RPMI7951 (cell line): ENCODE data around the gene PPARD. TPM values are rescaled to one million over a fixed set of nuclear protein-coding genes. Genes with fewer than 3 reads are reported as not detected.

Source experiments
- DNase-seq: peaks from one replicate; pipeline ENCODE4 v3.0.0-alpha.2; 2012; ENCODE audit warnings: low read depth
- total RNA-seq: library from RNA; depleted of rRNA; stranded (reverse); fragments of >200 nt; shearing (Covaris generic); gene quantifications from 2 replicates; pipeline ENCODE4 v1.2.3, GENCODE V29; 2014; rRNA removed

The PPARD gene
- total RNA-seq, 1 experiment from 2014 or later: 9.0 TPM

DNA sequence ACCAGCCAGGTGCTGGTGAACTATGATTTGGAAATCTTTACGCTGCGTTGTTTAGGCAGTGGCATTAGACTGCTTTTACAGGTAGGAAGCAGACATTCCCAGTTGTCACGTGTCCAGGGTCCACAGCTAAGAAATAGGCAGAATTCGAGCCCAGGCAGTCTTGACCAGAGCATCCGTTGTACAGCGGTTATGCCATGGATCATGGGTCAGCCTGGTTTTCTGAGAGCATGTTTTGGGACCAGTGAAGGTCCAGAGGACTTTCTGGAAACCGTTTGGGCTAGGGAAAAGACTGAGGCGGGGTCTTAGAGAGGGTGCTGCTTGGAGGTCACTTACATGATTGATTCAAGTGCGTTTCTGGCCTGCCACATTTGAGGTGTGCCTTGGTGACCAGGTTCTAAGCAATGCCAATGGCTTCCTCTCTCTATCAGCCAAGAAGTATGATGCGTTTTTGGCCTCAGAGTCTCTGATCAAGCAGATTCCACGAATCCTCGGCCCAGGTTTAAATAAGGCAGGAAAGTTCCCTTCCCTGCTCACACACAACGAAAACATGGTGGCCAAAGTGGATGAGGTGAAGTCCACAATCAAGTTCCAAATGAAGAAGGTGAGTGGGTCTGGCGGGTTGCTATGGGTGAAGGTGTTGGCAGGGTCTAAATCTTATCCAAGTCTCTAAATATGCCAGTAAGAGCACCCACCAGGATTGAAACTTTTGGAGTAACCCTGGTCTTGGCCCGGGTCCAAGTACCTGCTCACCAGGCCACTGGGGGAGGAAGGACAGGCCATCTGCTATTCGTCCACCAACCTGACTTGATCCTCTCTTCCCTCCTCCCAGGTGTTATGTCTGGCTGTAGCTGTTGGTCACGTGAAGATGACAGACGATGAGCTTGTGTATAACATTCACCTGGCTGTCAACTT is 127.6 kb downstream of the PPARD start:
- no peak for DNase-seq

DNA sequence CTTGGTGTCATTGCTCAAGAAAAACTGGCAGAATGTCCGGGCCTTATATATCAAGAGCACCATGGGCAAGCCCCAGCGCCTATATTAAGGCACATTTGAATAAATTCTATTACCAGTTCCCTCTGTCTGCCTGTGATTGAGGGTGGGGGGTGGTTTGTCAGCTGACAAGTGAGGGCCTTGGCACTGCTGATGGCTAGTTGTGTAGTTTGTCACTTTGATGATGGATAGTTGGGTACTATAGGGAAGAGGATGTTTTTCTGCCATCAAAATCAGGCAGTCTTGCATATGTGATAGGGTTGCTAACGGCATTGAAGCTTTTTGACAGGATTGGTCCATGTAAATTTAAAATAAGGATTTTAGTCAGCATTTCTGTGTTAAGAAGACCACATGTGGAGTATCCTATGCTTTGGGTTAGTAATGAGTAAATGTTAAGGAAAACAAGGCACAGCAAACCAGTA is 128.3 kb downstream of the PPARD start:
- DNase-seq: no peak

DNA sequence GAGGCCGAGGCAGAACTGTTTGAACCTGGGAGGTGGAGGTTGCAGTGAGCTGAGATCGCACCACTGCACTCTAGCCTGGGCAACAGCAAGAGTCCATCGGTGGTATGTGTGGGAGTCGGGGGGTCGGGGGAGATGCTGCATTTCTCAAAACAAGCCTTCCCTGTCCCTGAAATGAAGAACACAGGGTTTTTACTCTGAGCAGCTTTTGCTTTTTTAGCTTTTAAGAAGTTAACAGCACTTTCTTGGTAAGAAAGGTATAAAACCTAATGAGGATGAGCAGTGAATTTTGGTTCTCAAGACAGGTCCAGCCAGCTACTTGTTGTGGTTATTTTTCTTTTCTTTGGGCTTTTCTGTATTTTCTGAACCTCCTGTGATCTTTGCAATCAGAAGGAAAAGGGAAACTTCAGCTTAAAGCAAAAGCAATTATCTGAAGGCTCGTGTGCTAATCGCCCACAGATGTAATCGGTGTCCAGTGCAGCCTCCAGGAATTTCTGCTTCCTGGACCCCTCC is 129.5 kb downstream of the PPARD start:
- DNase-seq: no peak

DNA sequence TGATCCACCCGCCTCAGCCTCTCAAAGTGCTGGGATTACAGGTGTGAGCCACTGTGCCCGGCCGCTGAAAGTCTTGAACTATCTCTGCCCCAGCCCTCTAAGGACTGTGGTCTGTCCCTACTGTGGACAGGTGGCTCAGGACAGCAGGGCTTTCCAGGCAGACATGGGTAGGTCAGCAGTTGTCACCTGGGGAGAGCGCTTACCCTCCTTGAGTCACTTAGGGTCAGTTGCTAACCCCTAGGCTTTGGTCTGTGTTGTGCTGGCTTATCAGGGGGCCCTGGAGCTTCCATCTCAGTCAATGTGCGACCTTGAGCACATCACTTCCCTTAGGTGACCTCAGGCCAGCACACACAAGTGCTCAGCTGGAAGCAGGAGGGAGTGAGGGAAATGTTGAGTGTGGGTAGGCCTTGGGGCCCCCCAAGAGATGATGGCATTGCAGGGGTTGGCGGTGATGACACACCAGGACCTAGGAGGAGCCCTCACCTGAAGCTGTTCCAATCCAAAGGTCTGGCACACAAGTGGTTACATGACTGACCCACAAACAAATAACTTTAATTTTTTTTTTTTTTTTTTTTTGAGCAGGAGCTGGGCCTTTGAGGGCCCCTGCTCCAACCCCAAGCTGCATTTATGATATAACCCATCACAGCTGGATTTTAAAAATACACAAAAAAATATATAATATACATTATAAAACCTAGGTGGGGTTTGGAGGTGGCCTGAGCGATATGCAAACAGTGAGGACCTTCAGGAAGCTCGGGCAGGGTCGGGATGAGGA is 130.9 kb downstream of the PPARD start:
- no peak for DNase-seq

DNA sequence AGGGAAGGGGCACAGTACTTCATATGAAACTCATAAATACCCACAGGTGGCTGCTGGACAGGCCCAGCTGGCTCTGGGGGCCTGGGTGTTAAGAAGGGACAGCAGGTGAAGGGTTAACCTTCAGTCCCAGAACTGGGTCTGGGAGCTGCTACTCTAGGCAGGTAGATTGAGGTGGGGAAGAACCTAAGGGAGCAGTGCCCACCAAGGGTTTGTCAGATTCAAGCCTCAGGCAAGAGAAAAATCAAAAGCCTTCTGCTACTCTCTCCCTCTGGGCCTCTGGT is 131.4 kb downstream of the PPARD start:
- DNase-seq: no peak

DNA sequence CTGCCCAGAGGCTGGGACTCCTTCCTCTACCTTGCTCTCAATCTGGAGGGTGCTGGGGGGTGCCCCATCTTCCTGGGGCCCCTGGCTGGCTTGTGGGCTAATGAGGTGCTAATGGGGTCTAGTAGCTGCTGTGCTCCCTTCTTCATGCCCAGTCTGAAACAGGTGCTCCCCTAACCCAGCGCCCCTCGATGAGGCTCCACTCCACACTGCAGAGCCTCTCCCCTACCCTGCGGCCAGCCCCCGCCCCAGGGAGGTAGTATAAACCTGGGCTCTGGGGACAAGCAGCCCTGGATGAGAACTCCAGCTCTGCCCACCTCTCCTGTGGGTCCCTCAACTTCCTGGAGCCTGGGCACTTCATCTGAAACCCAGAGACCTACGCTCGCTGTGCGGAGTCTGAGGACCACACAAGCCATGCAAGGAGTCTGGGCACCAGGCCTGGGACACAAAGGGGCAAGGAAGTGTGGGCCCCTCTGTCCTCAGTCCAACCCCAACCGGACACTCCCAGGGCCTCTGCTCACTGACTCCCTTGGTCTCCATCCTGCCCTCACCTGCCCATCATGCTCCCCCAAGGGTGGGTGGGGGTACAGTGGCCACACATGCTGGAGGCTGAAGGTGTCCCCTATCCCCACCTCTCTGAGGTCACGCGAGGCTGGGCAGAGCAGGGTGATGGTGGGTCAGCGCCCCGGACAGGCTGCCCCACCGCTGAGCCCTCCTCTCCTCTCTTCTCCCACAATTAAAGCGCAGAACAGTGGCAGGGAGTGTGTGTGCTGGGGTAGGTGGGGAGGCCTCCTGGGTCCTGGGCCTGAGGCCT is 132.0 kb downstream of the PPARD start:
- DNase-seq: no peak

DNA sequence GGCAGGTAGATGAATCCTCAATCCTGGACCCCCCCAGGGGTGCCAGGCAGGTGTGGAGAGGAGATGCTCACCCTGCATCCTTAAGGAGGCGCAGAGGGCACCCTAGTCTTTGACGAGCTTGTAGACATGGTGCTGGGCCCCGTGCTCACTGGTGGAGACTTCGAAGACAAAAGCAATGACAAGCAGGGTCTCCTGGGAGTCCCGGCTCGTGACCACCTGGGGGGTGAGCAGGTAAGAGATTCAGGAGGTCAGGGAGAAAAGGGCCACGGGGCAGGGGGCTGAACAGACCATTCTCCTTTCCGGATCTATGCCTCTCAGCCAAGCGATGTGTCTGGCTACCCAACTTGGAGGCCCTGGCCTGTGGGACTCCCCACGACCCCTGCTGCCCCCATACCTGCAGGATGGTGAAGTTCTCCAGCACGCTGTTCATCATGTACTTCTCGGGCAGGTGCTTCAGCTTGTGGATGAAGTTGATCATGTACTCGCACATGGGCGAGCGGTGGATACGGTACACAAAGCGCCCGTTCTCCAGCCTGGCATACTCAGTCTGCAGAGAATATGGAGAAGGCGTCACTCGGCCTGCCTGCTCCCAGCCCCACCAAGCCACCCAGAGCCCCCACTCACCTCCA is 132.7 kb downstream of the PPARD start:
- no peak for DNase-seq

DNA sequence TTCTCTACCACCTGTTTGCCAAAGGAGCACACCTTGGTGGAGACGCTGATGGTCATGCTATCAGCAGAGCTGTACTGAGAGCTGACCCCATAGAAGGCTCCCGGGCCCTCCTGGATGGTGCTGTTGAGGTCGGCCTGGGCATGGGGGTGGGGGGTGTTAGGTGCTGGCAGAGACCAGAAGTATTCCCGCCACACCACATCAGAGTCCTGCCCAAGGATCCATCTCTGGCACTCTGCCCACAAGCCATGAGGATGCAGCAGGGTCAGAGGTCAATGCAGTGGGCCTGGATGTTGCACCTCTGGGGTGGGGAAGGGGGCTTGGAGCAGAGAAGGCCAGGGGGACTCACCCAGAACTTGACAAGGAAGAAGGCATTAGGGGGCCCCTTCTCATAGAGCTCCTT is 133.2 kb downstream of the PPARD start:
- DNase-seq: no peak

DNA sequence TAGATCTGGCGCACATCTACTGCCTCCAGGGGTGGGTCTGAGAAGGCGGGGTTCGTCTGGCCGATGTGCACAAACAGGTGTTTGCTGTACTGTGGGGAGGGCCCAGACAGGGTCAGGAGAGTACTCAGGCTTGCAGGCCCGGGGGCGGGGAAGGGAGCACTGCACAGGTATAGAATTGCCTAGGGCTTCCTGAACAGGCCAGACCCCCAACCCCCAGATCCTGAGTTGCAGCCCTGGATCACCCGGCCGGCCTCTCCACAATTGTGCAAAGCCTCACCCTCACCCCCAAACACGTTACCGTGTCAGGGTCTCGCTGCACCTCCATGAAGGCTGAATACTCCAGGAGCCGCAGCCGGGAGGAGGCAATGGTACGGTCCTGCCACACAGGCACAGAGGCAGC is 133.6 kb downstream of the PPARD start:
- no peak for DNase-seq

DNA sequence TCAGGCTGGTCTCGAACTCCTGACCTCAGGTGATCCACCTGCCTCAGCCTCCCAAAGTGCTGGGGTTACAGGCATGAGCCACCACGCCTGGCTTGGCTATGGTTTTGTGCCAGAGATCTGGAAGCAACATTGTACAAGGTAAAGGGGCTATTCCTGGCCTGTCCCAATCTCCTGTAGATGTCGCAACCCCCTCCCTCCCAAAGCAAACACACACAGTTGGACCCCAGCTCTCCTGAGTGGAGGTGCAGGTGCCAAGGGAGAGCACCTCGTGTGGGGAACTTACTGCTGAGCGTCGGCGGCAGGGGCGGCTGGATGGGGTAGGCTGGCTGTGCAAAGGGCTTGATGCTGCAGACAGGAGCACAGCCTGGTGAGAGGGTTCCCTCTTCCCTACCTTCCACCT is 134.7 kb downstream of the PPARD start:
- DNase-seq: no peak

Other genes starting within 250 kb of the PPARD start
- 0.49 TPM in 1 of 2 replicates, not detected in the other for gene TCP11, start 201.2 kb upstream of the PPARD start, total RNA-seq
- gene SCUBE3, start 128.6 kb upstream of the PPARD start, total RNA-seq: 0.10 and 0.24 TPM in 2 replicates
- 12.4 and 12.7 TPM in 2 replicates for gene ZNF76, start 82.8 kb upstream of the PPARD start, total RNA-seq
- 0.72 and 1.4 TPM in 2 replicates for gene DEF6, start 44.7 kb upstream of the PPARD start, total RNA-seq
- gene FANCE, start 109.8 kb downstream of the PPARD start, total RNA-seq: 6.0 and 7.0 TPM in 2 replicates
- 1,385 and 1,626 TPM in 2 replicates for gene RPL10A, start 125.8 kb downstream of the PPARD start, total RNA-seq
- gene TEAD3, start 154.5 kb downstream of the PPARD start, total RNA-seq: 5.6 and 6.1 TPM in 2 replicates
- gene TULP1, start 170.3 kb downstream of the PPARD start, total RNA-seq: not detected in 2 replicates